SJCRH30 (cell line): ENCODE measurements around the gene WWOX. TPM values are rescaled to one million over a fixed set of nuclear protein-coding genes. Genes with fewer than 3 reads are reported as not detected.

Source experiments
- DNase-seq, 2 experiments: peaks; one replicate each; pipeline ENCODE4 v3.0.0-alpha.2; 2015 to 2020
- H3K27ac ChIP-seq: fragments of 250-450 bp; sonication (Bioruptor Pico); 2 replicates; pipeline ENCODE4 v1.5.1; 2020; ENCODE audit warnings: mild to moderate bottlenecking, moderate library complexity
- H3K27me3 ChIP-seq: fragments of 250-450 bp; sonication (Bioruptor Pico); 2 replicates; pipeline ENCODE4 v1.5.1; 2020; ENCODE audit warnings: mild to moderate bottlenecking, moderate library complexity
- H3K36me3 ChIP-seq: fragments of 250-450 bp; sonication (Bioruptor Pico); 2 replicates; pipeline ENCODE4 v1.5.1; 2020; ENCODE audit warnings: mild to moderate bottlenecking, moderate library complexity
- H3K4me1 ChIP-seq: fragments of 250-450 bp; sonication (Bioruptor Pico); 2 replicates; pipeline ENCODE4 v1.5.1; 2020; ENCODE audit warnings: mild to moderate bottlenecking, moderate library complexity
- H3K4me3 ChIP-seq: fragments of 250-450 bp; sonication (Bioruptor Pico); 2 replicates; pipeline ENCODE4 v1.5.1; 2020; ENCODE audit warnings: mild to moderate bottlenecking, moderate library complexity
- H3K9me3 ChIP-seq: fragments of 250-450 bp; sonication (Bioruptor Pico); replicated peaks from 2 replicates; pipeline ENCODE4 v1.5.1; 2020; ENCODE audit warnings: mild to moderate bottlenecking, moderate library complexity
- total RNA-seq: library from RNA; depleted of rRNA; stranded (reverse); fragments of >200 nt; shearing (Covaris generic); gene quantifications from 2 replicates; pipeline ENCODE4 v1.2.3, GENCODE V29; 2014

The WWOX gene
- total RNA-seq, 1 experiment from 2014 or later: 16.4 TPM

GRCh38 chr16:78576941-78577340 is 477.5 kb downstream of the WWOX start:
- H3K36me3 ChIP-seq: no peaks in the 10 kb centered on the region
- no peak overlapping the region for H3K27ac ChIP-seq
- no peaks in the 10 kb centered on the region for H3K9me3 ChIP-seq
- no peak overlapping the region for H3K4me3 ChIP-seq
- DNase-seq: no peak
- no peaks in the 10 kb centered on the region for H3K4me1 ChIP-seq
- no peaks in the 10 kb centered on the region for H3K27me3 ChIP-seq

- Histone ChIP-seq H3K27ac (no peak overlapping the region), H3K4me1 (no peaks in the 10 kb centered on the region), H3K27me3 (no peaks in the 10 kb centered on the region), H3K4me3 (no peak overlapping the region), H3K36me3 (no peaks in the 10 kb centered on the region), H3K9me3 (no peaks in the 10 kb centered on the region)
- DNase-seq: no peak
These were observed 478.2 kb downstream of the WWOX start for GRCh38 chr16:78577630-78578029.

- Histone ChIP-seq H3K9me3 (no peaks in the 10 kb centered on the region), H3K4me3 (no peak overlapping the region), H3K36me3 (no peaks in the 10 kb centered on the region), H3K27me3 (no peaks in the 10 kb centered on the region), H3K27ac (no peak overlapping the region), H3K4me1 (no peaks in the 10 kb centered on the region)
- no peak for DNase-seq
These were observed 479.6 kb downstream of the WWOX start for GRCh38 chr16:78579020-78579419.

GRCh38 chr16:78583441-78583840 is 484.0 kb downstream of the WWOX start:
- no peaks in the 10 kb centered on the region for H3K27me3 ChIP-seq
- no peaks in the 10 kb centered on the region for H3K36me3 ChIP-seq
- no peak for DNase-seq
- no peaks in the 10 kb centered on the region for H3K9me3 ChIP-seq
- H3K27ac ChIP-seq: no peak overlapping the region
- H3K4me1 ChIP-seq: no peaks in the 10 kb centered on the region
- no peak overlapping the region for H3K4me3 ChIP-seq

- H3K4me1 ChIP-seq: no peaks in the 10 kb centered on the region
- H3K27ac ChIP-seq: no peak overlapping the region
- no peak for DNase-seq
- no peaks in the 10 kb centered on the region for H3K27me3 ChIP-seq
- no peaks in the 10 kb centered on the region for H3K9me3 ChIP-seq
- H3K4me3 ChIP-seq: no peak overlapping the region
- no peaks in the 10 kb centered on the region for H3K36me3 ChIP-seq
These were observed 484.9 kb downstream of the WWOX start for GRCh38 chr16:78584213-78584860.

- H3K4me3 ChIP-seq: no peak overlapping the region
- no peaks in the 10 kb centered on the region for H3K4me1 ChIP-seq
- no peaks in the 10 kb centered on the region for H3K36me3 ChIP-seq
- no peaks in the 10 kb centered on the region for H3K27me3 ChIP-seq
- no peak overlapping the region for H3K27ac ChIP-seq
- no peaks in the 10 kb centered on the region for H3K9me3 ChIP-seq
- DNase-seq: no peak
These were observed 485.5 kb downstream of the WWOX start for GRCh38 chr16:78584991-78585390.

- H3K4me1 ChIP-seq: no peaks in the 10 kb centered on the region
- no peaks in the 10 kb centered on the region for H3K9me3 ChIP-seq
- H3K4me3 ChIP-seq: no peak overlapping the region
These were observed 489.9 kb downstream of the WWOX start for GRCh38 chr16:78589331-78589730.

GRCh38 chr16:78591682-78592103 is 492.2 kb downstream of the WWOX start:
- no peak overlapping the region for H3K4me3 ChIP-seq
- no peaks in the 10 kb centered on the region for H3K4me1 ChIP-seq
- H3K36me3 ChIP-seq: no peaks in the 10 kb centered on the region
- H3K27me3 ChIP-seq: no peaks in the 10 kb centered on the region
- no peak for DNase-seq
- no peaks in the 10 kb centered on the region for H3K9me3 ChIP-seq
- H3K27ac ChIP-seq: no peak overlapping the region

More at GRCh38 chr16:78589331-78589730, 489.9 kb downstream of the WWOX start:
- Histone ChIP-seq H3K36me3 (no peaks in the 10 kb centered on the region), H3K27ac (no peak overlapping the region), H3K27me3 (no peaks in the 10 kb centered on the region)
- DNase-seq: no peak

GRCh38 chr16:78592111-78592510 is 492.7 kb downstream of the WWOX start:
- no peak overlapping the region for H3K4me3 ChIP-seq
- no peaks in the 10 kb centered on the region for H3K36me3 ChIP-seq
- no peaks in the 10 kb centered on the region for H3K9me3 ChIP-seq
- no peaks in the 10 kb centered on the region for H3K27me3 ChIP-seq
- DNase-seq: no peak
- no peak overlapping the region for H3K27ac ChIP-seq
- H3K4me1 ChIP-seq: no peaks in the 10 kb centered on the region

- Histone ChIP-seq H3K36me3 (no peaks in the 10 kb centered on the region), H3K27ac (no peak overlapping the region), H3K9me3 (no peaks in the 10 kb centered on the region), H3K4me3 (no peak overlapping the region), H3K27me3 (no peaks in the 10 kb centered on the region), H3K4me1 (no peaks in the 10 kb centered on the region)
- DNase-seq: no peak
These were observed 493.9 kb downstream of the WWOX start for GRCh38 chr16:78593352-78593751.

- no peak for DNase-seq
- Histone ChIP-seq H3K4me3 (no peak overlapping the region), H3K4me1 (no peaks in the 10 kb centered on the region), H3K27me3 (no peaks in the 10 kb centered on the region), H3K9me3 (no peaks in the 10 kb centered on the region), H3K27ac (no peak overlapping the region), H3K36me3 (no peaks in the 10 kb centered on the region)
These were observed 494.7 kb downstream of the WWOX start for GRCh38 chr16:78594191-78594590.

GRCh38 chr16:78596348-78596995 is 497.0 kb downstream of the WWOX start:
- Histone ChIP-seq H3K36me3 (no peaks in the 10 kb centered on the region), H3K4me1 (no peaks in the 10 kb centered on the region), H3K27me3 (no peaks in the 10 kb centered on the region), H3K9me3 (no peaks in the 10 kb centered on the region), H3K4me3 (no peak overlapping the region), H3K27ac (no peak overlapping the region)
- DNase-seq: no peak

GRCh38 chr16:78596996-78597422 is 497.6 kb downstream of the WWOX start:
- no peak overlapping the region for H3K27ac ChIP-seq
- no peak for DNase-seq
- H3K36me3 ChIP-seq: no peaks in the 10 kb centered on the region
- H3K4me1 ChIP-seq: no peaks in the 10 kb centered on the region
- H3K27me3 ChIP-seq: no peaks in the 10 kb centered on the region
- H3K9me3 ChIP-seq: no peaks in the 10 kb centered on the region
- H3K4me3 ChIP-seq: no peak overlapping the region

- Histone ChIP-seq H3K4me3 (no peak overlapping the region), H3K9me3 (no peaks in the 10 kb centered on the region), H3K4me1 (no peaks in the 10 kb centered on the region), H3K27ac (no peak overlapping the region), H3K36me3 (no peaks in the 10 kb centered on the region), H3K27me3 (no peaks in the 10 kb centered on the region)
- no peak for DNase-seq
These were observed 498.5 kb downstream of the WWOX start for GRCh38 chr16:78597809-78598570.

- H3K4me3 ChIP-seq: no peak overlapping the region
- no peak overlapping the region for H3K27ac ChIP-seq
- H3K9me3 ChIP-seq: no peaks in the 10 kb centered on the region
- H3K4me1 ChIP-seq: no peaks in the 10 kb centered on the region
- DNase-seq: no peak
- H3K27me3 ChIP-seq: no peaks in the 10 kb centered on the region
- no peaks in the 10 kb centered on the region for H3K36me3 ChIP-seq
These were observed 499.8 kb downstream of the WWOX start for GRCh38 chr16:78599271-78599670.
